ENCODE results near the gene GOLPH3. TPM values are rescaled to one million over a fixed set of nuclear protein-coding genes. Genes with fewer than 3 reads are reported as not detected.

Gene GOLPH3
- polyA plus RNA-seq, 2 donors = 31.9 to 34.9 TPM

DNA sequence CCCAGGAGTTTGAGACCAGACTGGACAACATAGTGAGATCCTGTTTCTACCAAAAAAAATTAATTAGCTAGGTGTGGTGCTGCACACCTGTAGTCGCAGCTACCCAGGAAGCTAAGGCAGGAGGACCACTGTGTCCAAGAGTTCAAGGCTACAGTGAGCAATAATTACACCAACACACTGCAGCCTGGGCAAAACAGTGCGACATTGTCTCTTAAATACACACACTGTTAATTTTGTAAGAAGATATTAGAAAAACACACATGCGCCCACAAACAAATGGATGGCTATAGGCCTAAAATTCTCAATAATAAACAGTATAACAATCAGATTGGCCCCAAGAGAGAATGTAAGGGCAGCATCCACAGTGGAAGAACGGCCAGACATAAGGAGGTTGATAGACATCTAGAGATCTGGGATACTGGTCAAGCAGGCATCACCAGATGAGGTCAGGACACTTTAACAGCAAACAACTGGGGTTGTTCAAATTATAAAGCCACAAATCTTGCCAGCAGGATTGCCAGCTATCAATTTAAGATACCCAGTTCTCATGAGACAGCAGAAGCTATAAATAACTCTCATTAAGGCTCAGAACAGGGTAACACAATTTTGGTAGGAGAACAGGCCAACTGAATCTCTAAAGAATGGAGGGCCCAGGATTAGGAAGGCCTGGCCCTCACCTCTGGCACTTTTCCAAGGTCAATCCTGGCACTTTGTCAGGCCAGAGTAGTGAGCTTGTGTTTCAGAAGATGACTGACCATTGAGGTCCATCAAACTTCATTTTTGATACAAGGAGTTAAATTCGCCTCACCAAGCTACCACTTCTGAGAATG, 29.5 kb downstream of the GOLPH3 start:
- Histone ChIP-seq H3K4me1 (ENCODE audit: control insufficient read depth in 2 of 2, insufficient read depth in 2 of 2, low read length in 1 of 2) (no peaks in the 10 kb centered on the region), H3K27me3 (ENCODE audit: control insufficient read depth in 1 of 2, insufficient read depth in 2 of 2, low read length in 2 of 2) (no peaks in the 10 kb centered on the region), H3K36me3 (ENCODE audit: control insufficient read depth in 2 of 2, insufficient read depth in 2 of 2, low read length in 1 of 2) (no peaks in the 10 kb centered on the region), H3K4me3 (ENCODE audit: low read depth in 1 of 2, low read length in 2 of 2) (no peak overlapping the region), H3K9me3 (ENCODE audit: control insufficient read depth in 2 of 2, insufficient read depth in 1 of 2, low read depth in 1 of 2, low read length in 1 of 2) (no peaks in the 10 kb centered on the region), H3K27ac (ENCODE audit: low read depth in 2 of 2, low read length in 1 of 2) (no peak overlapping the region)
- 91 to 92% methylated on average over 5 of the region's 5 CpGs for WGBS, 2 donors

- no peaks in the 10 kb centered on the region for H3K27me3 ChIP-seq (ENCODE audit: control insufficient read depth in 1 of 2, insufficient read depth in 2 of 2, low read length in 2 of 2)
- 79 to 82% methylated on average over 6 of the region's 6 CpGs for WGBS, 2 donors
- H3K27ac ChIP-seq (ENCODE audit: low read depth in 2 of 2, low read length in 1 of 2) = no peak overlapping the region
- no peaks in the 10 kb centered on the region for H3K9me3 ChIP-seq (ENCODE audit: control insufficient read depth in 2 of 2, insufficient read depth in 1 of 2, low read depth in 1 of 2, low read length in 1 of 2)
- no peak overlapping the region for H3K4me3 ChIP-seq (ENCODE audit: low read depth in 1 of 2, low read length in 2 of 2)
- H3K36me3 ChIP-seq (ENCODE audit: control insufficient read depth in 2 of 2, insufficient read depth in 2 of 2, low read length in 1 of 2) = no peaks in the 10 kb centered on the region
- no peaks in the 10 kb centered on the region for H3K4me1 ChIP-seq (ENCODE audit: control insufficient read depth in 2 of 2, insufficient read depth in 2 of 2, low read length in 1 of 2)
These were observed 30.3 kb downstream of the GOLPH3 start for GRCh38 chr5:32143617-32144377.

DNA sequence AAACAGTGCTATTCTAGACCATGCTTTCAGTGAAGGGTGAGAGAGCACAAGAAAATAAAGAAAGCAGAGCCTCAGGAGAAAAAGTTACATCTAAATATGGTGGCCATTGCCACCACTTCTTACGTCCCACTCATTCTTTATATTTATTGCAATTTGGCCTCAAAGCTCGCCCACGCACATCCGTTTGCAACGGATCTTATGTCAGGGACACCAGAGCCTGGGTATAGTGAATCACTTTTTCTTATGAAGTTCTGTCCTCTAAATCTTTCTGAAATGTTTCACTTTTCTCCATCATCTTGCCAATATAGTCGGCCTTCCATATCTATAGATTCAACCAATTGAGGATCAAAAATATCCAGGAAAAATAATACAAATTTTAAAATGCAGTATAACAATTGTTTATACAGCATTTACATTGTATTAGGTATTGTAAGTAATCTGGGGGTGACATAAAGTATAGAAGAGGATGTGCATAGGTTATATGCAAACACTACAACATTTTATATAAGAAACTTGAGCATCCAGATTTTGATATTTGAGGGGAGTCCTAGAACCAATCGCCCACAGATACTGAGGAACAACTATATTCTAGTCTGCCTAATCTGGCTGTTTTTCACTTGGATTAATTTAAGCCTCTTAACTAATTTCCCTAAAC, 35.2 kb downstream of the GOLPH3 start:
- Histone ChIP-seq H3K4me1 (ENCODE audit: control insufficient read depth in 2 of 2, insufficient read depth in 2 of 2, low read length in 1 of 2) (no peaks in the 10 kb centered on the region), H3K4me3 (ENCODE audit: low read depth in 1 of 2, low read length in 2 of 2) (no peak overlapping the region), H3K36me3 (ENCODE audit: control insufficient read depth in 2 of 2, insufficient read depth in 2 of 2, low read length in 1 of 2) (no peaks in the 10 kb centered on the region), H3K27me3 (ENCODE audit: control insufficient read depth in 1 of 2, insufficient read depth in 2 of 2, low read length in 2 of 2) (no peaks in the 10 kb centered on the region), H3K9me3 (ENCODE audit: control insufficient read depth in 2 of 2, insufficient read depth in 1 of 2, low read depth in 1 of 2, low read length in 1 of 2) (no peaks in the 10 kb centered on the region), H3K27ac (ENCODE audit: low read depth in 2 of 2, low read length in 1 of 2) (no peak overlapping the region)
- 83 to 86% methylated on average over 7 of the region's 7 CpGs for WGBS, 2 donors

DNA sequence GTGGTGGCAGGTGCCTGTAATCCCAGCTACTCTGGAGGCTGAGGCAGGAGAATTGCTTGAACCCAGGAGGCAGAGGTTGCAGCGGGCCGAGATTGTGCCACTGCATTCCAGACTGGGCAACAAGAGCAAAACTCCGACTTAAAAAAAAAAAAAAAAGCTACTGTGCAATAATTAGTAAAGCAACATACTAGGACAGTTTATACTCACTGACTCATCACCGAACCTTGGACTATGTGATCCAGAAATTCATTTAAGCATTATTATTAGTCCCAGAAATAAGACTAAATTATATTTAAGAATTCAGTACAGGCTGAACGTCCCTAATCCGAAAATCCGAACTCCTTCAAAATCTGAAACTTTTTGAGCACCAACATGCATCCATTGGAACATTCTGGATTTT, 37.8 kb downstream of the GOLPH3 start:
- Histone ChIP-seq H3K27me3 (ENCODE audit: control insufficient read depth in 1 of 2, insufficient read depth in 2 of 2, low read length in 2 of 2) (no peaks in the 10 kb centered on the region), H3K9me3 (ENCODE audit: control insufficient read depth in 2 of 2, insufficient read depth in 1 of 2, low read depth in 1 of 2, low read length in 1 of 2) (no peaks in the 10 kb centered on the region), H3K36me3 (ENCODE audit: control insufficient read depth in 2 of 2, insufficient read depth in 2 of 2, low read length in 1 of 2) (no peaks in the 10 kb centered on the region), H3K4me3 (ENCODE audit: low read depth in 1 of 2, low read length in 2 of 2) (no peak overlapping the region), H3K27ac (ENCODE audit: low read depth in 2 of 2, low read length in 1 of 2) (no peak overlapping the region), H3K4me1 (ENCODE audit: control insufficient read depth in 2 of 2, insufficient read depth in 2 of 2, low read length in 1 of 2) (no peaks in the 10 kb centered on the region)
- WGBS, 2 donors = 69 to 72% methylated on average over 7 of the region's 7 CpGs

DNA sequence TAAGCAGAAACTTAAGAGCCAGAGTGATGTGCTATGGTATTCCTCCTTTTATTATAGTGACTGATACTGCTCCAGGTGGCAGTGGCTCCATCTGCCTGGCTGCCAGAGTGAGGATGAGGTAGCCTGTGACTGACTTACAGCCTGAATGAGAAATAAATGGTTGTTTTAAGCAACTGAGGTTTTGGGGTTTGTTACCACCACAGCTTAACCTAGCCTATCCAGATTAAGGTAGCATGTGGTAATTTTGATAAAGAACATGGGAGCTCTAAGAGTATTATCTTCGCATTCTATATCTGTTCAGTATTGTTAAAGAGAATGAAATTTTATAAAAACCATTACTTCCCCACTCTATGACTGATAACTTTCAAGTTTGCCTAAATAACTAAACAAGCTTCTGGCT, 39.0 kb downstream of the GOLPH3 start:
- no peaks in the 10 kb centered on the region for H3K4me1 ChIP-seq (ENCODE audit: control insufficient read depth in 2 of 2, insufficient read depth in 2 of 2, low read length in 1 of 2)
- no peak overlapping the region for H3K4me3 ChIP-seq (ENCODE audit: low read depth in 1 of 2, low read length in 2 of 2)
- no peaks in the 10 kb centered on the region for H3K9me3 ChIP-seq (ENCODE audit: control insufficient read depth in 2 of 2, insufficient read depth in 1 of 2, low read depth in 1 of 2, low read length in 1 of 2)
- H3K27ac ChIP-seq (ENCODE audit: low read depth in 2 of 2, low read length in 1 of 2) = no peak overlapping the region
- no peaks in the 10 kb centered on the region for H3K27me3 ChIP-seq (ENCODE audit: control insufficient read depth in 1 of 2, insufficient read depth in 2 of 2, low read length in 2 of 2)
- WGBS, 2 donors = 95 to 96% methylated on average over 1 of the region's 1 CpG
- H3K36me3 ChIP-seq (ENCODE audit: control insufficient read depth in 2 of 2, insufficient read depth in 2 of 2, low read length in 1 of 2) = no peaks in the 10 kb centered on the region

DNA sequence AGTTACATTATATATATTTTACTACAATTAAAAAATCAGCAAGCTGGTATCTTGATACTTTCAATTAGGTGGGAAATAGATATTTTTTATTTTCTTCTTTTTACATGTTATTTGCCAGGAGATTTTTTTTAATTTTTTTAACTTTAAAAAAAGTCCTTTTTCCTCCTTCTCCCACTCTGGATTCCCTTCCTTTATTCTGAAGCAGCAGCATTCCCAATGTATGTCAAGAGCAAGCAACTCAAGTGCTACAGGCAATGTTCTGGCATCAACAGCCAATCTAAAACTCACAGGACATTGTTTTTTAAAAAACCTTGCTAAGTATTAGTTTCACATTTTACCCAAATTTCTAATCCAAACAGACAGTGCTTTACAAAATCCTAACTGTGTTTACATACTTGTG, 41.4 kb downstream of the GOLPH3 start:
- Histone ChIP-seq H3K36me3 (ENCODE audit: control insufficient read depth in 2 of 2, insufficient read depth in 2 of 2, low read length in 1 of 2) (no peaks in the 10 kb centered on the region), H3K27ac (ENCODE audit: low read depth in 2 of 2, low read length in 1 of 2) (no peak overlapping the region), H3K4me3 (ENCODE audit: low read depth in 1 of 2, low read length in 2 of 2) (no peak overlapping the region), H3K4me1 (ENCODE audit: control insufficient read depth in 2 of 2, insufficient read depth in 2 of 2, low read length in 1 of 2) (peaks cover 0 to under 1% of the 10 kb centered on the region in 2 donors), H3K27me3 (ENCODE audit: control insufficient read depth in 1 of 2, insufficient read depth in 2 of 2, low read length in 2 of 2) (no peaks in the 10 kb centered on the region), H3K9me3 (ENCODE audit: control insufficient read depth in 2 of 2, insufficient read depth in 1 of 2, low read depth in 1 of 2, low read length in 1 of 2) (no peaks in the 10 kb centered on the region)

GRCh38 chr5:32131604-32132003, 42.5 kb downstream of the GOLPH3 start:
- H3K36me3 ChIP-seq (ENCODE audit: control insufficient read depth in 2 of 2, insufficient read depth in 2 of 2, low read length in 1 of 2) = no peaks in the 10 kb centered on the region
- H3K4me3 ChIP-seq (ENCODE audit: low read depth in 1 of 2, low read length in 2 of 2) = no peak overlapping the region

DNA sequence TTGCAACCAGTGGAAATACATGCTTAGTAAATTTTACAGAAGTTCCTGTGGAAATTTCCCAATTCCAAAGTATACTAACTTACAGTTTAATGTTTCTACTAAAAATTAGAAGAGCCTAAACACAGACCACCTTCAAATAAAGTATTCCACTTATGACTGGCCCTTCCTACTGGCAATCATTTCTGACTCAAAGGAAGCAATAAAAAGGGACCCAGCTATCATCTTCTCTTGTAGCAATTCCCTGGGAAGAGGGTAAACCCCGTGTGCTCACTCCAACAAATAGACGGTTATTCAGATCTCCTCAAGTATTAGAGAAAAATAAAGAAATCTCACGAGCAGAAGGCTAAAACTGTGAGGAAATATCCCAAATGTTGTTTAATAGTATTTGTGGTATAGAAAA, 43.3 kb downstream of the GOLPH3 start:
- 83 to 87% methylated on average over 3 of the region's 3 CpGs for WGBS, 2 donors
- Histone ChIP-seq H3K9me3 (ENCODE audit: control insufficient read depth in 2 of 2, insufficient read depth in 1 of 2, low read depth in 1 of 2, low read length in 1 of 2) (no peaks in the 10 kb centered on the region), H3K27ac (ENCODE audit: low read depth in 2 of 2, low read length in 1 of 2) (no peak overlapping the region), H3K27me3 (ENCODE audit: control insufficient read depth in 1 of 2, insufficient read depth in 2 of 2, low read length in 2 of 2) (no peaks in the 10 kb centered on the region), H3K4me3 (ENCODE audit: low read depth in 1 of 2, low read length in 2 of 2) (no peak overlapping the region), H3K36me3 (ENCODE audit: control insufficient read depth in 2 of 2, insufficient read depth in 2 of 2, low read length in 1 of 2) (peaks cover 0 to 3% of the 10 kb centered on the region in 2 donors), H3K4me1 (ENCODE audit: control insufficient read depth in 2 of 2, insufficient read depth in 2 of 2, low read length in 1 of 2) (peaks cover 0 to 2% of the 10 kb centered on the region in 2 donors)

More at GRCh38 chr5:32131604-32132003, 42.5 kb downstream of the GOLPH3 start:
- H3K9me3 ChIP-seq (ENCODE audit: control insufficient read depth in 2 of 2, insufficient read depth in 1 of 2, low read depth in 1 of 2, low read length in 1 of 2) = no peaks in the 10 kb centered on the region
- no peaks in the 10 kb centered on the region for H3K27me3 ChIP-seq (ENCODE audit: control insufficient read depth in 1 of 2, insufficient read depth in 2 of 2, low read length in 2 of 2)
- peaks cover 0 to 2% of the 10 kb centered on the region in 2 donors for H3K4me1 ChIP-seq (ENCODE audit: control insufficient read depth in 2 of 2, insufficient read depth in 2 of 2, low read length in 1 of 2)
- H3K27ac ChIP-seq (ENCODE audit: low read depth in 2 of 2, low read length in 1 of 2) = no peak overlapping the region
- 84 to 88% methylated on average over 1 of the region's 1 CpG for WGBS, 2 donors

GRCh38 chr5:32129074-32129598, 45.0 kb downstream of the GOLPH3 start:
- no peaks in the 10 kb centered on the region for H3K9me3 ChIP-seq (ENCODE audit: control insufficient read depth in 2 of 2, insufficient read depth in 1 of 2, low read depth in 1 of 2, low read length in 1 of 2)
- H3K27me3 ChIP-seq (ENCODE audit: control insufficient read depth in 1 of 2, insufficient read depth in 2 of 2, low read length in 2 of 2) = no peaks in the 10 kb centered on the region
- no peak overlapping the region for H3K4me3 ChIP-seq (ENCODE audit: low read depth in 1 of 2, low read length in 2 of 2)
- H3K36me3 ChIP-seq (ENCODE audit: control insufficient read depth in 2 of 2, insufficient read depth in 2 of 2, low read length in 1 of 2) = peaks cover 0 to 3% of the 10 kb centered on the region in 2 donors
- WGBS, 2 donors = 68 to 80% methylated on average over 7 of the region's 7 CpGs
- H3K27ac ChIP-seq (ENCODE audit: low read depth in 2 of 2, low read length in 1 of 2) = no peak overlapping the region
- H3K4me1 ChIP-seq (ENCODE audit: control insufficient read depth in 2 of 2, insufficient read depth in 2 of 2, low read length in 1 of 2) = peaks cover 0 to 2% of the 10 kb centered on the region in 2 donors
